ENCODE measurements around the gene CORO2A.
A peak's percentile ranks its signal among the peaks of the same experiment; 100 is the strongest.

CORO2A gene

GRCh38 chr9:98229620-98230019, 37.2 kb upstream of the CORO2A start:
- Histone ChIP-seq H3K4me3 (ENCODE audit: low read length) (no peak overlapping the region), H3K9ac (ENCODE audit: low read depth, low read length) (no peak overlapping the region), H3K9me3 (replicated peaks; ENCODE audit: low read length) (no peaks in the 10 kb centered on the region), H3K36me3 (ENCODE audit: insufficient read depth, low read length) (peaks cover 88% of the 10 kb centered on the region), H3K4me1 (ENCODE audit: control insufficient read depth, insufficient read depth, low read length) (peaks cover 48% of the 10 kb centered on the region), H3K4me2 (ENCODE audit: low read length) (no peak overlapping the region), H3K27me3 (ENCODE audit: control insufficient read depth, insufficient read depth, low read length) (no peaks in the 10 kb centered on the region)

- H3K36me3 ChIP-seq (ENCODE audit: insufficient read depth, low read length): peaks cover 86% of the 10 kb centered on the region
- H3K4me3 ChIP-seq (ENCODE audit: low read length): no peak overlapping the region
- H3K4me1 ChIP-seq (ENCODE audit: control insufficient read depth, insufficient read depth, low read length): peaks cover 54% of the 10 kb centered on the region
- no peak overlapping the region for H3K4me2 ChIP-seq (ENCODE audit: low read length)
- H3K9me3 ChIP-seq (replicated peaks; ENCODE audit: low read length): no peaks in the 10 kb centered on the region
- H3K9ac ChIP-seq (ENCODE audit: low read depth, low read length): no peak overlapping the region
- H3K27me3 ChIP-seq (ENCODE audit: control insufficient read depth, insufficient read depth, low read length): no peaks in the 10 kb centered on the region
Observed at GRCh38 chr9:98229090-98229395, 36.6 kb upstream of the CORO2A start.

- Histone ChIP-seq H3K9me3 (replicated peaks; ENCODE audit: low read length) (no peaks in the 10 kb centered on the region), H3K4me1 (ENCODE audit: control insufficient read depth, insufficient read depth, low read length) (peaks cover 58% of the 10 kb centered on the region), H3K9ac (ENCODE audit: low read depth, low read length) (no peak overlapping the region), H3K4me2 (ENCODE audit: low read length) (no peak overlapping the region), H3K27me3 (ENCODE audit: control insufficient read depth, insufficient read depth, low read length) (no peaks in the 10 kb centered on the region), H3K36me3 (ENCODE audit: insufficient read depth, low read length) (peaks cover 81% of the 10 kb centered on the region), H3K4me3 (ENCODE audit: low read length) (no peak overlapping the region)
Observed at GRCh38 chr9:98228392-98229089, 36.1 kb upstream of the CORO2A start.

- Histone ChIP-seq H3K4me1 (ENCODE audit: control insufficient read depth, insufficient read depth, low read length) (peaks cover 57% of the 10 kb centered on the region), H3K9me3 (replicated peaks; ENCODE audit: low read length) (no peaks in the 10 kb centered on the region), H3K4me3 (ENCODE audit: low read length) (no peak overlapping the region), H3K4me2 (ENCODE audit: low read length) (no peak overlapping the region), H3K36me3 (ENCODE audit: insufficient read depth, low read length) (peaks cover 74% of the 10 kb centered on the region), H3K9ac (ENCODE audit: low read depth, low read length) (no peak overlapping the region), H3K27me3 (ENCODE audit: control insufficient read depth, insufficient read depth, low read length) (no peaks in the 10 kb centered on the region)
Observed at GRCh38 chr9:98227883-98228282, 35.4 kb upstream of the CORO2A start.

GRCh38 chr9:98226957-98227356, 34.5 kb upstream of the CORO2A start:
- no peak overlapping the region for H3K4me2 ChIP-seq (ENCODE audit: low read length)
- H3K9me3 ChIP-seq (replicated peaks; ENCODE audit: low read length): no peaks in the 10 kb centered on the region
- H3K27me3 ChIP-seq (ENCODE audit: control insufficient read depth, insufficient read depth, low read length): no peaks in the 10 kb centered on the region
- peaks cover 76% of the 10 kb centered on the region for H3K36me3 ChIP-seq (ENCODE audit: insufficient read depth, low read length)
- no peak overlapping the region for H3K4me3 ChIP-seq (ENCODE audit: low read length)
- peak overlapping the region; percentile 17 for H3K9ac ChIP-seq (ENCODE audit: low read depth, low read length)
- H3K4me1 ChIP-seq (ENCODE audit: control insufficient read depth, insufficient read depth, low read length): peaks cover 58% of the 10 kb centered on the region

GRCh38 chr9:98226516-98226915, 34.1 kb upstream of the CORO2A start:
- no peak overlapping the region for H3K4me2 ChIP-seq (ENCODE audit: low read length)
- H3K9ac ChIP-seq (ENCODE audit: low read depth, low read length): peak overlapping the region; percentile 17
- H3K27me3 ChIP-seq (ENCODE audit: control insufficient read depth, insufficient read depth, low read length): no peaks in the 10 kb centered on the region
- no peaks in the 10 kb centered on the region for H3K9me3 ChIP-seq (replicated peaks; ENCODE audit: low read length)
- H3K4me1 ChIP-seq (ENCODE audit: control insufficient read depth, insufficient read depth, low read length): peaks cover 56% of the 10 kb centered on the region
- no peak overlapping the region for H3K4me3 ChIP-seq (ENCODE audit: low read length)
- peaks cover 77% of the 10 kb centered on the region for H3K36me3 ChIP-seq (ENCODE audit: insufficient read depth, low read length)

GRCh38 chr9:98225015-98225442, 32.6 kb upstream of the CORO2A start:
- peaks cover 53% of the 10 kb centered on the region for H3K4me1 ChIP-seq (ENCODE audit: control insufficient read depth, insufficient read depth, low read length)
- peak overlapping the region; percentile 80 for H3K9ac ChIP-seq (ENCODE audit: low read depth, low read length)
- H3K36me3 ChIP-seq (ENCODE audit: insufficient read depth, low read length): peaks cover 81% of the 10 kb centered on the region
- H3K4me3 ChIP-seq (ENCODE audit: low read length): no peak overlapping the region
- no peaks in the 10 kb centered on the region for H3K27me3 ChIP-seq (ENCODE audit: control insufficient read depth, insufficient read depth, low read length)
- no peak overlapping the region for H3K4me2 ChIP-seq (ENCODE audit: low read length)
- H3K9me3 ChIP-seq (replicated peaks; ENCODE audit: low read length): no peaks in the 10 kb centered on the region

- Histone ChIP-seq H3K4me2 (ENCODE audit: low read length) (peak overlapping the region; percentile 46), H3K4me3 (ENCODE audit: low read length) (no peak overlapping the region), H3K36me3 (ENCODE audit: insufficient read depth, low read length) (peaks cover 78% of the 10 kb centered on the region), H3K9ac (ENCODE audit: low read depth, low read length) (peak overlapping the region; percentile 80), H3K27me3 (ENCODE audit: control insufficient read depth, insufficient read depth, low read length) (no peaks in the 10 kb centered on the region), H3K9me3 (replicated peaks; ENCODE audit: low read length) (no peaks in the 10 kb centered on the region), H3K4me1 (ENCODE audit: control insufficient read depth, insufficient read depth, low read length) (peaks cover 53% of the 10 kb centered on the region)
Observed at GRCh38 chr9:98222885-98223691, 30.7 kb upstream of the CORO2A start.

GRCh38 chr9:98220911-98221310, 28.5 kb upstream of the CORO2A start:
- Histone ChIP-seq H3K9ac (ENCODE audit: low read depth, low read length) (no peak overlapping the region), H3K9me3 (replicated peaks; ENCODE audit: low read length) (no peaks in the 10 kb centered on the region), H3K4me3 (ENCODE audit: low read length) (no peak overlapping the region), H3K27me3 (ENCODE audit: control insufficient read depth, insufficient read depth, low read length) (no peaks in the 10 kb centered on the region), H3K4me2 (ENCODE audit: low read length) (no peak overlapping the region), H3K4me1 (ENCODE audit: control insufficient read depth, insufficient read depth, low read length) (peaks cover 37% of the 10 kb centered on the region), H3K36me3 (ENCODE audit: insufficient read depth, low read length) (peaks cover 74% of the 10 kb centered on the region)

- Histone ChIP-seq H3K4me2 (ENCODE audit: low read length) (no peak overlapping the region), H3K27me3 (ENCODE audit: control insufficient read depth, insufficient read depth, low read length) (no peaks in the 10 kb centered on the region), H3K4me3 (ENCODE audit: low read length) (no peak overlapping the region), H3K9ac (ENCODE audit: low read depth, low read length) (no peak overlapping the region), H3K9me3 (replicated peaks; ENCODE audit: low read length) (no peaks in the 10 kb centered on the region), H3K36me3 (ENCODE audit: insufficient read depth, low read length) (peaks cover 74% of the 10 kb centered on the region), H3K4me1 (ENCODE audit: control insufficient read depth, insufficient read depth, low read length) (peaks cover 38% of the 10 kb centered on the region)
Observed at GRCh38 chr9:98219794-98220370, 27.4 kb upstream of the CORO2A start.

- H3K9me3 ChIP-seq (replicated peaks; ENCODE audit: low read length): no peaks in the 10 kb centered on the region
- H3K36me3 ChIP-seq (ENCODE audit: insufficient read depth, low read length): peaks cover 73% of the 10 kb centered on the region
- no peak overlapping the region for H3K4me2 ChIP-seq (ENCODE audit: low read length)
- H3K9ac ChIP-seq (ENCODE audit: low read depth, low read length): no peak overlapping the region
- H3K27me3 ChIP-seq (ENCODE audit: control insufficient read depth, insufficient read depth, low read length): no peaks in the 10 kb centered on the region
- H3K4me3 ChIP-seq (ENCODE audit: low read length): no peak overlapping the region
- H3K4me1 ChIP-seq (ENCODE audit: control insufficient read depth, insufficient read depth, low read length): peaks cover 33% of the 10 kb centered on the region
Observed at GRCh38 chr9:98219364-98219716, 26.9 kb upstream of the CORO2A start.

All from skeletal muscle satellite cell (primary cell).